Esophagus muscularis mucosa (tissue), 3 donors: ENCODE data around the gene MYRF.

Experiments used
- CTCF ChIP-seq, 3 experiments: fragments of 200-600 bp in 2 of 3; fragments of 450-650 bp in 1 of 3; sonication (generic) in 2 of 3; IDR thresholded peaks; one replicate each; pipeline ENCODE4 v1.5.1; 2017 to 2019; ENCODE audit warnings: antibody characterized with exemption in 3 of 3, mild to moderate bottlenecking in 2 of 3, moderate library complexity in 1 of 3
- POLR2A ChIP-seq: fragments of 450-650 bp; IDR thresholded peaks from one replicate; pipeline ENCODE4 v1.6.1; 2017; ENCODE audit warnings: antibody characterized with exemption, moderate library complexity, mild to moderate bottlenecking, low read depth

DNA sequence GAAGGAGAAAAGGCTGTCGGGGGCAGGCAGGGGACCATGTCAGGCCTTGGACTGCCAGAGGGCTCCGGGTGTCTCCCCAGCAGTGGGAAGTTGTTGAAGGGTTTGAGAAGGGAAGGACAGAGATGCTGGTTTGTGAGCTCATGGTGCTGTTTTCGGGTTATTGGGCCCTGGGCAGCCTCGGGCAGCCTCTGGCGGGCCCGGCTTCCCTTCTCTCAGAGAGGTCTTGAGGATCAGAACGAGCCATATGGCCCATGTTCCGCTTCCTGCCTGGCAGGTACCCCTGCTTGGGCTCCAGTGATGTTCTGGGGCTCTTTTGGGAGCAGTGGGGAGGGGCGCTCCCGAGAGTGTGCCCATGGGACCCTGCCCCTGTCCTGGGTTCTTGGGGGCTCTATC, 9.8 kb downstream of the MYRF start:
- TF ChIP-seq POLR2A (no peak), CTCF (IDR thresholded peaks at IDR 0.05) (no peak)
